HG02852 (cell line): ENCODE measurements around the gene RXRA.

Experiments
- ATAC-seq: cut with Tn5 transposase; IDR thresholded peaks from one replicate; pipeline ENCODE4 v1.9.1; 2021; ENCODE audit warnings: mild to moderate bottlenecking, moderate library complexity; ENCODE audit not compliant: unreplicated experiment

Gene RXRA

GRCh38 chr9:134365115-134365596 lies 38.9 kb downstream of the RXRA start:
- ATAC-seq = no peak

DNA sequence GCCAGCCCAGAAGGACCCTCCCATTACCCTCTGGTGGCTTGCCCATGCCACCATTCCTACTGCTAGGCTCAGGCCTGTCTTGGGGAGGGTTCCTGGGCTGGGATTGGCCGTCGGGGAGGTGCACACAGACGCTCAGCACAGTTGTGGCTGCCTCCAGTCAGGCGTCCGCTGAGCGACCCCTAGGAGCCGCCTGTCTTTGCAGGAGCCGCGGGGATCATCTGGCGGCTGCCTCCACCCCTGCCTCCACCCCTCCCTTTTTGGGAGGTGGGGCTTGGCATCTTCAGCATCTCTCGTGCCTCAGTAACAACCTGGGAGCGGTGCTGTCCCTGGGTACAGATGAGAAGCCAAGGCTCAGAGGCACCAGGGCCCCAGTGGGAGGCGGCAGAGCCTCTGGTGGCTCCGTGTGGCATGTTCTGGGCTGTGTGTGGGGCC lies 39.6 kb downstream of the RXRA start:
- no peak for ATAC-seq

GRCh38 chr9:134366223-134367031 lies 40.2 kb downstream of the RXRA start:
- no peak for ATAC-seq

- ATAC-seq = no peak
These were observed 40.8 kb downstream of the RXRA start for GRCh38 chr9:134367061-134367460.

- ATAC-seq = no peak
These were observed 41.7 kb downstream of the RXRA start for GRCh38 chr9:134367791-134368490.

DNA sequence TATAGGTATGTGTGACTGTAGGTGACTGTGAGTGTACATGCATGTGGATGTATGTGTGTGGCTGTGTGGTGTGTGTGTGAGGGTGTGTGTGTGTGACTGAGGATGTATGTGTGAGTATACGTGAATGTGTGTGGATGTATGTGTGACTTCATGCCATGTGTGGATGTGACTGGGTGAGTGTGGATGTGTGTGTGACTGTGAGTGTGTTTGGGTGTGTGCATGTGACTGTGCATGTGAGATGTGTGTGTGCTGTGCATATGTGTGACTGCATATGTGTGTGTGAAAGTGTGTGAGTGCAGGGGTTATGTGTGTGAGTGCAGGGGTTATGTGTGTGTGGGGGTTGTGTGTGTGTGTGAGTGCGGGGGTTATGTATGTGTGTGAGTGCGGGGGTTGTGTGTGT lies 42.3 kb downstream of the RXRA start:
- ATAC-seq = no peak

DNA sequence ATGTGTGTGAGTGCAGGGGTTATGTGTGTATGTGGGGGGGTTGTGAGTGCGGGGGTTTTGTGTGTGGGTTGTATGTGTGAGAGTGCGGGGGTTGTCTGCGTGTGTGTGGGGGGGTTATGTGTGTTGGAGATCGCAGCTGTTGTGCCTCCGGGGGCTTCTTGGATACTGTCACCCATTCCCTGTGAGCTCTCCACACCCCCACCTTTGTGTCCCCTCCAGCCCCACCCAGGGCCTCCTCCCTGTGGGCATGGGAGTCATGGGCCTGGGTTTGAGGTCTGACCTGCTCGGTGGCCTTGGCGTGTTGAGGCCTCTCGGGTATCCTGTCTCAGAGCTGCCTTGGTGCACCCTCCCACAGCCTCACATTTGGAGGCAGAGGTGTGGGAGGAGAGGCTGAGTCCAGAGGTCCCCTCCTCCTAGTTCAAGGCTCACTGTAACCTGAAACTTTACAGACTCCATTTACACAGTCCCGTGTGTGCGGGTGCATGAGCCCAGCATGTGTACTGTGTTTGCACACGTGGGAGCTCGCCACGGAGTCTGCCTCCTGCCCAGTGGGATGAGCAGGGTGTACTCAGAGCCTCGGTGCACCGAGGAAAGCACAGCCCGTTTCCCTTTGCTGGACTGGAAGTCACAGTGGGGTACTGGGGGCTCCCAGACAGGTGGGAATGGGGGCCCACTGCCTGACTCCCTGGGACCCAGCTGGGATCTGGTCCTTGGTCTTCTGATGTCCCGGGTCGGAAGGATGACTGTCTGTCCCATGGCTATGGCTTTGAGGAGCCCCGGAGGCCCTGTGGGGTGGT lies 43.4 kb downstream of the RXRA start:
- no peak for ATAC-seq

GRCh38 chr9:134370213-134370492 lies 43.9 kb downstream of the RXRA start:
- ATAC-seq = no peak

DNA sequence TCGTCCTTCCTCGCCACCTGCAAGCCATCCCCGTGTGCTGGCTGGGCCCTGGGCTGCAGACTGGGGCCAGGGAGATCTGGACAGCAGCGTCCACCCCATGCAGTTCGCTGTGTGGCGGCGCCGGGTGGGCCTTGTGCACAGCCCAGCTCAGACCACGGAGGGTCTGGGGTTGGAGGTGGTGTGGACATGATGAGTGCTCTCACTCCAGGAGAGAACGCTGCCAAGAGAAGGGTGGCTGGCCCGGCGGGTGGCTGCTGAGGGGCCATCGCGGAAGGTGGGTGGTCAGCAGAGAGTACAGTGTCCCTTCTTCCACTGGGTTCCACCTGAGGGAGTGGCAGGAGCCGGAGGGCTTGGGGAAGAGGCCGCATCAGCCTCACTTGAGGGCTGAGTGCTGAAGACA lies 44.4 kb downstream of the RXRA start:
- no peak for ATAC-seq

- ATAC-seq = no peak
These were observed 45.5 kb downstream of the RXRA start for GRCh38 chr9:134371731-134372130.

- no peak for ATAC-seq
These were observed 46.5 kb downstream of the RXRA start for GRCh38 chr9:134372581-134373267.

- ATAC-seq = no peak
These were observed 47.0 kb downstream of the RXRA start for GRCh38 chr9:134373269-134373668.

GRCh38 chr9:134373953-134374300 lies 47.7 kb downstream of the RXRA start:
- no peak for ATAC-seq

- ATAC-seq = no peak
These were observed 48.2 kb downstream of the RXRA start for GRCh38 chr9:134374301-134375010.

GRCh38 chr9:134375011-134375390 lies 48.7 kb downstream of the RXRA start:
- no peak for ATAC-seq

DNA sequence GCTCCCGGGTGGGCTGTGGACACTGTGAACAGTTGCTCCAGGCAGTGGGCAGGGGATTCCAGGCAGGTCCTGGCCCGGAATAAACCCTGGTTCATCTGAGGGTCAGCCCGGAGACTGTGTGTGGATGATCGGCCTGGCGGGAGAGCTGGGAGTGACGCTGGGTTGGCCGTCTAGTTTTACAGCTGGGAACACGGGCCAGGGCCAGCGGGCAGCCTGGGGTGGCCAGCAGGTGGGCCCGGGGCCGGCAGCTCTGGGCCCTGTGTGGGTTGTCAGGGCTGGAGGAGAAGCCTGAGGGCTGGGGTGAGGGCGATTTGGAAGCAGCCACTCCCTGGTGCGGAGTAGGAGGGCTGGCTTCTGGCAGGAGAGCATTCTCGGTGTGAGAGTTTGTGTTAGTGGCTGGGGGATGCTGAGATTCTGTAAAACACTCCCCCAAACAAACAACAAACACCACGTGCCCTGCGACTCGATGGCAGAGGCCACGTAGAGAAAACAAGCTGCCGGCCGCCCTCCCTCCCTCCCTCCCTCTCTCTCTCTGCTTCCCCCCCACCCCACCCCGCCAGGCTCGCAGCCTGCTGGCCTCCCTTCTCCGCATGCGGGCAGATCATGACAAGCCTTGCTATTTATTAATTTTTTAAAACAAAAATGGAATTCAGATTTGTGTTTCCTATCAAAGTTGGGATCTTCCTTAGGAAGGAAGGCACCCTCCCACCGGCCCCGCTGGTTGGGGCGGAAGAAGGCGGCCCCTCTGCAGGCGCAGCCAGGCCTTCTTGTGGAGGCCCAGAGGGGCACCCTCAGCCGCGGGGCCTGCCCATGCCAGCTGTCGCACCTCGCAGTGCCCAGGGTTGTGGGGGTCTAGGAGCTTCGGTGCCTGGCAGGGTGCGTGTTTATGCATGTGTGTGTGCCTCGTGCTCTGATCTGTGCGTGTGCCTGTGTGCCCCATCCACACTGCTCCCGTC lies 49.5 kb downstream of the RXRA start:
- ATAC-seq = no peak

GRCh38 chr9:134376386-134377142 lies 50.3 kb downstream of the RXRA start:
- ATAC-seq = no peak

- no peak for ATAC-seq
These were observed 50.9 kb downstream of the RXRA start for GRCh38 chr9:134377143-134377484.

DNA sequence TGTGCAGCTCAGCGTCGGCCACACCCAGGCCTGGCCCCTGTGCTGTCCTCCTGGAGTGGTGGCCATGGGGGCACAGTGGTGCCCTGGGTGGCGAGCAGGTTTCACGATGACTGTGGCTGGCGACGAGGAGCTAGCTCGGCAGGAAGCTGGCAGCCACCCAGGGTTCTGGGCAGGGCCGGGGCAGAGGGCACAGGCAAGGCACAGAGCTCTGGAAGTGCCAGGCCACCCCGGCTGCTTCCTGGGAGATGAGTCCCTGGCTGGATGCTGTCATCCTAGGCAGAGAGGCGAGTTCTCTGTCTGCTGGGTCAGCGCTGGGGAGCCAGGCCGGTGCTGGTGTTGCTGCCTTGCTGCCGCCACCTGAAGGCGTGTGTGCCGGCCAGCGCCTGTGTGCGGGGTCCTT lies 51.7 kb downstream of the RXRA start:
- no peak for ATAC-seq
